HepG2 (cell line): ENCODE data around the gene TMEFF1. TPM values are rescaled to one million over a fixed set of nuclear protein-coding genes. Genes with fewer than 3 reads are reported as not detected.

Source experiments
- CENPT ChIP-seq: sonication (generic); formaldehyde crosslinking; IDR thresholded peaks from 2 replicates; pipeline ENCODE4 v1.8.0; 2022; ENCODE audit warnings: low read depth, mild to moderate bottlenecking, moderate library complexity, missing genetic modification reagents
- DDIT3 ChIP-seq: sonication (generic); formaldehyde crosslinking; IDR thresholded peaks from 2 replicates; pipeline ENCODE4 v1.4.0; 2020; ENCODE audit warnings: mild to moderate bottlenecking, missing genetic modification reagents
- DMAP1 ChIP-seq: IDR thresholded peaks from 2 replicates; pipeline ENCODE4 v1.6.1; 2016
- ELF4 ChIP-seq: sonication (generic); formaldehyde crosslinking; IDR thresholded peaks from 2 replicates; pipeline ENCODE4 v1.5.0; 2020; ENCODE audit warnings: missing genetic modification reagents, mild to moderate bottlenecking, moderate library complexity, borderline replicate concordance
- ELK4 ChIP-seq: sonication (generic); formaldehyde crosslinking; IDR thresholded peaks from 2 replicates; pipeline ENCODE4 v1.9.0; 2021; ENCODE audit warnings: missing genetic modification reagents, borderline replicate concordance
- GABPB1 ChIP-seq: IDR thresholded peaks from 2 replicates; pipeline ENCODE4 v1.6.1; 2016; ENCODE audit warnings: mild to moderate bottlenecking, missing genetic modification reagents, moderate library complexity, missing compliant biosample characterization
- HNRNPK ChIP-seq: fragments of 200-400 bp; formaldehyde crosslinking; IDR thresholded peaks from 2 replicates; pipeline ENCODE4 v1.6.1; 2018; ENCODE audit warnings: low read length, low read depth, moderate library complexity, mild to moderate bottlenecking; ENCODE audit not compliant: poor library complexity, severe bottlenecking
- PATZ1 ChIP-seq: sonication (generic); formaldehyde crosslinking; IDR thresholded peaks from 2 replicates; pipeline ENCODE4 v1.4.0; 2020; ENCODE audit warnings: missing genetic modification reagents
- TAF1 ChIP-seq: sonication (generic); formaldehyde crosslinking; IDR thresholded peaks from 2 replicates; pipeline ENCODE4 v1.4.0; 2020; ENCODE audit warnings: missing genetic modification reagents
- TARDBP ChIP-seq: sonication (generic); formaldehyde crosslinking; IDR thresholded peaks from 2 replicates; pipeline ENCODE4 v1.8.0; 2022; ENCODE audit warnings: mild to moderate bottlenecking, missing genetic modification reagents
- UBTF ChIP-seq: sonication (generic); formaldehyde crosslinking; IDR thresholded peaks from 2 replicates; pipeline ENCODE4 v1.4.0; 2020; ENCODE audit warnings: mild to moderate bottlenecking, missing genetic modification reagents
- YY1 ChIP-seq: IDR thresholded peaks from 2 replicates; pipeline ENCODE4 v1.6.1; 2011; ENCODE audit warnings: low read length, low read depth, moderate library complexity, mild to moderate bottlenecking; ENCODE audit not compliant: insufficient read depth, insufficient replicate concordance
- ZBTB33 ChIP-seq: sonication (generic); formaldehyde crosslinking; IDR thresholded peaks from 2 replicates; pipeline ENCODE4 v1.4.0; 2020; ENCODE audit warnings: missing genetic modification reagents
- ZMYM4 ChIP-seq: sonication (generic); formaldehyde crosslinking; IDR thresholded peaks from 2 replicates; pipeline ENCODE4 v1.8.1; 2023; ENCODE audit warnings: mild to moderate bottlenecking, missing genetic modification reagents
- ZNF18 ChIP-seq: sonication (generic); formaldehyde crosslinking; IDR thresholded peaks from 2 replicates; pipeline ENCODE4 v1.8.0; 2022; ENCODE audit warnings: mild to moderate bottlenecking, missing genetic modification reagents; ENCODE audit not compliant: insufficient replicate concordance
- ZNF326 ChIP-seq: sonication (generic); formaldehyde crosslinking; IDR thresholded peaks from 2 replicates; pipeline ENCODE4 v1.4.0; 2020; ENCODE audit warnings: missing genetic modification reagents, borderline replicate concordance
- ZNF496 ChIP-seq: sonication (generic); formaldehyde crosslinking; IDR thresholded peaks from 2 replicates; pipeline ENCODE4 v1.8.1; 2023; ENCODE audit warnings: mild to moderate bottlenecking, moderate library complexity, missing genetic modification reagents; ENCODE audit not compliant: insufficient replicate concordance
- ZNF670 ChIP-seq: sonication (generic); formaldehyde crosslinking; IDR thresholded peaks from 2 replicates; pipeline ENCODE4 v1.8.0; 2022; ENCODE audit warnings: mild to moderate bottlenecking, missing genetic modification reagents, borderline replicate concordance
- polyA plus RNA-seq, 8 experiments: library from polyadenylated mRNA; depleted of rRNA in 3 of 8; stranded (reverse) in 7 of 8; unstranded in 1 of 8; fragments of >200 nt; fragmentation: Illumina TruSeq in 4 of 8; extraction: Trizol in 4 of 8; gene quantifications; 2 replicates each; pipeline versions ENCODE4 v1.2.1 to v1.2.3, GENCODE V29; 2011 to 2016; ENCODE audit warnings: low read depth in 4 of 8, missing spikeins in 1 of 8, mixed read lengths in 1 of 8; ENCODE audit not compliant: insufficient read depth in 1 of 8
- total RNA-seq, 5 experiments: library from RNA; depleted of rRNA; stranded (reverse); fragments of >200 nt; fragmentation: Illumina TruSeq; extraction: Trizol; gene quantifications; 2 replicates each; pipeline ENCODE4 v1.2.3, GENCODE V29; 2016; ENCODE audit warnings: low read depth in 1 of 5

The TMEFF1 gene
- total and polyA plus RNA-seq, 2 of the 13 experiments (the other 11 are each of a cell fraction or from before 2014, with no cell fraction given), result 0.87 to 1.9 TPM

GRCh38 chr9:100427366-100428263, 45.3 kb upstream of the TMEFF1 start (continued):
- TF ChIP-seq ZBTB33 (CRISPR knock-in tag), result no peak
- TF ChIP-seq ELF4 (CRISPR knock-in tag), result no peak
- TF ChIP-seq ZNF670 (CRISPR knock-in tag), result no peak
- TF ChIP-seq ZMYM4 (CRISPR knock-in tag), result no peak; the same call in 1 of the 2 replicates
- no peak for TF ChIP-seq ZNF18
- TF ChIP-seq DMAP1, result no peak
- peak; percentile 38; the same call in 1 of the 2 replicates for TF ChIP-seq TAF1 (CRISPR knock-in tag)
- peak; percentile 4; the same call in 1 of the 2 replicates for TF ChIP-seq UBTF (CRISPR knock-in tag)
- no peak for TF ChIP-seq ZNF496 (CRISPR knock-in tag)
- TF ChIP-seq GABPB1 (CRISPR knock-in tag), result peak; percentile 33; the same call in 1 of the 2 replicates
- no peak for TF ChIP-seq CENPT (CRISPR knock-in tag)
- no peak for TF ChIP-seq ZNF326 (CRISPR knock-in tag)
- TF ChIP-seq DDIT3 (CRISPR knock-in tag), result no peak
- peak; percentile 17 for TF ChIP-seq HNRNPK
- no peak for TF ChIP-seq ELK4 (CRISPR knock-in tag)
- no peak for TF ChIP-seq TARDBP (CRISPR knock-in tag)
- no peak for TF ChIP-seq PATZ1 (CRISPR knock-in tag)
- peak; percentile 26 for TF ChIP-seq YY1
